ENCODE measurements around the gene AFF3.

AFF3 gene

GRCh38 chr2:99607454-99607853 is 534.9 kb downstream of the AFF3 start:
- H3K4me1 ChIP-seq (ENCODE audit: control insufficient read depth, low read length) = peaks cover 16% of the 10 kb centered on the region
- no peak overlapping the region for H3K4me2 ChIP-seq (ENCODE audit: low read length)
- H4K20me1 ChIP-seq (ENCODE audit: control insufficient read depth, insufficient read depth, low read depth, low read length) = no peaks in the 10 kb centered on the region
- no peak overlapping the region for H3K27ac ChIP-seq (ENCODE audit: low read depth, low read length)
- no peaks in the 10 kb centered on the region for H3F3A ChIP-seq (ENCODE audit: control insufficient read depth, insufficient read depth)
- H3K4me3 ChIP-seq (ENCODE audit: low read length) = no peak overlapping the region
- no peaks in the 10 kb centered on the region for H3K27me3 ChIP-seq (ENCODE audit: control insufficient read depth, low read length)
- no peaks in the 10 kb centered on the region for H3K9me3 ChIP-seq (ENCODE audit: control insufficient read depth, insufficient read depth, low read length)
- TF ChIP-seq CTCF (IDR thresholded peaks at IDR 0.05; ENCODE audit: low read depth, low read length, poor library complexity, severe bottlenecking) (no peak), EZH2phosphoT487 (IDR thresholded peaks at IDR 0.05; ENCODE audit: borderline replicate concordance, low read length) (no peak)
- H3K36me3 ChIP-seq (ENCODE audit: control insufficient read depth, low read length) = no peaks in the 10 kb centered on the region
- no peaks in the 10 kb centered on the region for H3K79me2 ChIP-seq (ENCODE audit: control insufficient read depth, low read length)
- H3K9me2 ChIP-seq (replicated peaks; ENCODE audit: control insufficient read depth, low read length) = no peaks in the 10 kb centered on the region

GRCh38 chr2:99605036-99605435 is 537.4 kb downstream of the AFF3 start:
- Histone ChIP-seq H3K36me3 (ENCODE audit: control insufficient read depth, low read length) (no peaks in the 10 kb centered on the region), H3K4me2 (ENCODE audit: low read length) (no peak overlapping the region), H3F3A (ENCODE audit: control insufficient read depth, insufficient read depth) (no peaks in the 10 kb centered on the region), H3K79me2 (ENCODE audit: control insufficient read depth, low read length) (no peaks in the 10 kb centered on the region), H4K20me1 (ENCODE audit: control insufficient read depth, insufficient read depth, low read depth, low read length) (no peaks in the 10 kb centered on the region), H3K4me1 (ENCODE audit: control insufficient read depth, low read length) (peaks cover 16% of the 10 kb centered on the region), H3K27me3 (ENCODE audit: control insufficient read depth, low read length) (no peaks in the 10 kb centered on the region), H3K4me3 (ENCODE audit: low read length) (no peak overlapping the region), H3K27ac (ENCODE audit: low read depth, low read length) (no peak overlapping the region), H3K9me3 (ENCODE audit: control insufficient read depth, insufficient read depth, low read length) (no peaks in the 10 kb centered on the region), H3K9me2 (replicated peaks; ENCODE audit: control insufficient read depth, low read length) (no peaks in the 10 kb centered on the region)
- TF ChIP-seq EZH2phosphoT487 (IDR thresholded peaks at IDR 0.05; ENCODE audit: borderline replicate concordance, low read length) = no peak
- no peak for TF ChIP-seq CTCF (IDR thresholded peaks at IDR 0.05; ENCODE audit: low read depth, low read length, poor library complexity, severe bottlenecking)

GRCh38 chr2:99602476-99602875 is 539.9 kb downstream of the AFF3 start:
- Histone ChIP-seq H4K20me1 (ENCODE audit: control insufficient read depth, insufficient read depth, low read depth, low read length) (no peaks in the 10 kb centered on the region), H3K9me3 (ENCODE audit: control insufficient read depth, insufficient read depth, low read length) (no peaks in the 10 kb centered on the region), H3K9me2 (replicated peaks; ENCODE audit: control insufficient read depth, low read length) (no peaks in the 10 kb centered on the region), H3K36me3 (ENCODE audit: control insufficient read depth, low read length) (no peaks in the 10 kb centered on the region), H3K4me2 (ENCODE audit: low read length) (no peak overlapping the region), H3K27ac (ENCODE audit: low read depth, low read length) (no peak overlapping the region), H3F3A (ENCODE audit: control insufficient read depth, insufficient read depth) (no peaks in the 10 kb centered on the region), H3K79me2 (ENCODE audit: control insufficient read depth, low read length) (no peaks in the 10 kb centered on the region), H3K4me3 (ENCODE audit: low read length) (no peak overlapping the region), H3K27me3 (ENCODE audit: control insufficient read depth, low read length) (no peaks in the 10 kb centered on the region), H3K4me1 (ENCODE audit: control insufficient read depth, low read length) (no peaks in the 10 kb centered on the region)
- TF ChIP-seq EZH2phosphoT487 (IDR thresholded peaks at IDR 0.05; ENCODE audit: borderline replicate concordance, low read length) (no peak), CTCF (IDR thresholded peaks at IDR 0.05; ENCODE audit: low read depth, low read length, poor library complexity, severe bottlenecking) (no peak)
